Forelimb muscle (tissue), 1 donor: ENCODE measurements around the gene UBE2H. TPM values are rescaled to one million over a fixed set of nuclear protein-coding genes. Genes with fewer than 3 reads are reported as not detected.
"Not testable (repeated sequence)": the region's sequence is repeated elsewhere in the genome, so short reads cannot be mapped to it uniquely, and the experiment has no call there.

Source experiments
- DNase-seq: peaks from one replicate; pipeline ENCODE4 v3.0.0-alpha.2; 2013; ENCODE audit warnings: low read depth
- polyA plus RNA-seq: library from polyadenylated mRNA; unstranded; fragments of 120-200 nt; gene quantifications from one replicate; pipeline ENCODE4 v1.2.1, GENCODE V29; 2013; ENCODE audit not compliant: insufficient read length

Gene UBE2H
- polyA plus RNA-seq, 1 donor, result 96.2 TPM

- no peak for DNase-seq
Measured at GRCh38 chr7:129874722-129875121, 78.0 kb downstream of the UBE2H start.

- no peak for DNase-seq
Measured at GRCh38 chr7:129872054-129872453, 80.7 kb downstream of the UBE2H start.

- no peak for DNase-seq
Measured at GRCh38 chr7:129870668-129871067, 82.1 kb downstream of the UBE2H start.

GRCh38 chr7:129866251-129866650, 86.5 kb downstream of the UBE2H start:
- no peak for DNase-seq

GRCh38 chr7:129865925-129866201, 86.9 kb downstream of the UBE2H start:
- no peak for DNase-seq

GRCh38 chr7:129865093-129865924, 87.5 kb downstream of the UBE2H start:
- DNase-seq, result no peak

- DNase-seq, result not testable (repeated sequence)
Measured at GRCh38 chr7:129864676-129865075, 88.1 kb downstream of the UBE2H start.

- DNase-seq, result no peak
Measured at GRCh38 chr7:129864042-129864441, 88.7 kb downstream of the UBE2H start.

GRCh38 chr7:129862682-129863081, 90.1 kb downstream of the UBE2H start:
- no peak for DNase-seq

- not testable (repeated sequence) for DNase-seq
Measured at GRCh38 chr7:129860784-129861183, 92.0 kb downstream of the UBE2H start.

- no peak for DNase-seq
Measured at GRCh38 chr7:129859183-129859582, 93.6 kb downstream of the UBE2H start.

- DNase-seq, result no peak
Measured at GRCh38 chr7:129858490-129858889, 94.3 kb downstream of the UBE2H start.

- DNase-seq, result no peak
Measured at GRCh38 chr7:129857313-129857712, 95.4 kb downstream of the UBE2H start.

- no peak for DNase-seq
Measured at GRCh38 chr7:129855935-129856717, 96.6 kb downstream of the UBE2H start.

- DNase-seq, result peak; percentile 86
Measured at GRCh38 chr7:129855234-129855673, 97.5 kb downstream of the UBE2H start.

GRCh38 chr7:129854401-129854800, 98.4 kb downstream of the UBE2H start:
- no peak for DNase-seq

GRCh38 chr7:129853661-129854268, 99.0 kb downstream of the UBE2H start:
- DNase-seq, result no peak

GRCh38 chr7:129851809-129852208, 101.0 kb downstream of the UBE2H start:
- no peak for DNase-seq

GRCh38 chr7:129851174-129851573, 101.6 kb downstream of the UBE2H start:
- no peak for DNase-seq

- DNase-seq, result no peak
Measured at GRCh38 chr7:129848436-129848835, 104.3 kb downstream of the UBE2H start.

GRCh38 chr7:129845972-129846327, 106.8 kb downstream of the UBE2H start:
- no peak for DNase-seq

GRCh38 chr7:129845178-129845971, 107.4 kb downstream of the UBE2H start:
- no peak for DNase-seq
